ENCODE data around the gene PXMP4.

GRCh38 chr20:33686100-33686983 lies 33.8 kb downstream of the PXMP4 start, which contains the start of gene E2F1:
- TF ChIP-seq CTCF (IDR thresholded peaks at IDR 0.05), result peak in 2 of 4 experiments; percentile 30 to 47
- TF ChIP-seq EP300 (IDR thresholded peaks at IDR 0.05), result no peak
- no peak for TF ChIP-seq POLR2A (IDR thresholded peaks at IDR 0.05)

Measured in sigmoid colon (tissue), 4 donors.